Colon (tissue), 2 donors: ENCODE results near the gene LDB3.
"Not testable (repeated sequence)": the region's sequence is repeated elsewhere in the genome, so short reads cannot be mapped to it uniquely, and the experiment has no call there.

Experiments
- FAIRE-seq: peaks from 2 replicates; lab custom pipeline; 2012; peaks lifted over from hg19 to GRCh38; lab: Jason Lieb, UNC
- donor health status: control.
- donor health status: control.

LDB3 gene

DNA sequence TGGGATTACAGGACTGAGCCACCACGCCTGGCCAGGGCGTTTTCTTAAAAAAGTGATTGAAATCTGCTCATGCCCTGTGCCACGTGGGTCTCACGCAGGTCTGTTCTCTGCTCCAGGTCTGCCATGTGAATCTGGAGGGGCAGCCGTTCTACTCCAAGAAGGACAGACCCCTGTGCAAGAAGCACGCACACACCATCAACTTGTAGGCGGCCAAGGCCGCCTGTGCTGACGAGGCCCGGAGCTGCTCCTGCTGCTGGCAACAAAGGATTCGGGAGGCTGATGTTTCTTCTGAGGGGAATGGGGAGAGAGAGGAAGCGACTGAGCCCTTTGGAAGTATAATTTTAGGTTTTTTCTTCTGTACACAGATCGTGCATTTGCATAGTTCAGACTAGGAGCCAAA is 64.5 kb downstream of the LDB3 start:
- FAIRE-seq: no peak

DNA sequence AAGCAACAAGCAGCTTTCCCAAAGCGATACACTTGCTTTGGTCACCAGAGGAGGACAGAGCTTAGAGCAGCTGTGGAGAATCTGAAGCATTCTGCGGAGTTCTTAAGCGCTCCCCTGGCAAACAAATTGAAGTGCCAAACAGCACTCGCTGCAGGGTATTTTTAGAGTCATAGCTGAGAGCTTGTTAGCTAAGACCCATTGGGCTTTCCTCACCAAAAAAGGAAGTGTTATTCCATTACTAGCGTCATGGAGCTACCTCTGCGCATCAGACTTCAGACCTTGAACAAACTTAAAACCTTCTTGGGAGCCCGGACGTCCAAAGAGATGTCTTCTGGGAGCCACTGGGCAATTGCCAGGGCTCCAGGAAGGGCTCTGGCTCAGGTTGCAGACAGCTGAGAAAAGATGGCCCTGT is 65.0 kb downstream of the LDB3 start:
- no peak for FAIRE-seq

DNA sequence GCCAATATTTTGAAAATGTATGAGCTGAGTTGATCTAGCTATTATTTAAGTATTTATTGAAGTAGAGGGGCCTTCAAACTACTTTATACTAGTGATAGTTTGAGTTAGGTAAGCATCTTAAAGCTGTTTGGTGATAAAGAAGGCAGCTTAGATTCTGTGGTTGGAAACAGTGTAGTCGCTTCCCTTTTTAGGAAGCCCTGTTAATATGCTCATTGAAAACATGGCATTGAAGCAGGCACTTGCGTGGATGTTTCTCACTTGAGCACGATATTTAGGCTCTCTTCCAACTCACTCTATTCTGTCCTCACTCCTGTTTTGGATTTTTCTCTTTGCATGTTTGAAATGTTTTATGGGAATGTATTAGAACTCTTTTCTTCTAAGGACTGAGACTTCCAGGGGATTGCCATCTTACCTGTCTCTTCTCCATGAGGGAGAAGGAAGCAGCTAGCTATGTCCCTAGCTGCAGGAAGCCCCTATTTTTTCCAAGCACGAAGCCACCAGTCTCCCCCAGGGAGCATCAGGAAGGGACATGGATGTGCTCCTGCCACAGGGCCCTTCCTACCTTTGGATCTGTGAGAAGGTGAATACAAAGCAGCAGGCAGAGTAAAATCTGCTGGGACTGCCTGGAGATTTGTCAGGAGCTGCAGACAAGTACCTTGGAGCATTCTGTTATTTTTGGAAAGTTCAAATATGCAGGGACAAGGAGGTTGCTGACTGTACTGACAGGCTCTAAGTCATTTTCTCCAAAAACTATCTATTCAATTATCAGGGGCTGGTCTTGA is 66.1 kb downstream of the LDB3 start:
- FAIRE-seq: no peak

DNA sequence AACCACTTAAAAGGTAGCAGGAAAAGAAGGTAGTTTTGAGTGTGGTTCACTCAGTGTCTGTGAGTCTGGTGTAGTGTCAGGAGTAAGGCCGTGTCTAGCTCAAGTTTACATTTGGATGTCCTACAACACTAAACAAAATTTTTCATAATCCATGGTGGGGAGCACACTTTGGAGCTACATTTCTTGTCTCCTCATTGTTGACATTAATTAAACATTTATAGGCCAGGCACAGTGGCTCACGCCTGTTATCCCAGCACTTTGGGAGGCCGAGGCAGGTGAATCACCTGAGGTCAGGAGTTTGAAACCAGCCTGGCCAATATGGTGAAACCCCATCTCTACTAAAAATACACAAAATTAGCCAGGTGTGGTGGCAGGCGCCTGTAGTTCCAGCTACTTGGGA is 67.0 kb downstream of the LDB3 start:
- not testable (repeated sequence) for FAIRE-seq

DNA sequence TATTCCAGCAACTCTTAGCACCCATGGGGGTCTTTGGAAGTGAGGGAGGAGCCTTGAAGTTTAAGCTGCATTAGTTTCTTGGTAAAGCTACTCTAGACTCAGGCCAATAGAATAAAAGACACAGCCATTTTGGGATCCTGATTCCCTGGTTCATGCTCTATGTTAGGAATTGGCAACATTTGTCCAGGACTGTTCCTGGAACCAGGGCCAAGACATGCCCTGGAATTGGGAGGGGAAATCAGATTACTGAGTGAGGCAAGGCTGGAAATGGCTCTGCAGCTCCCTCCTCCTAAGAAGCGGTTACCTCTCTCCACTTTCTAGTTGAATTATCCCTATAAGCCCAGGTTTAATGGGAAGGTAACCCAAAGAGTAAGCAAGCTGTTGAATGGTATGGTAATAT is 73.9 kb downstream of the LDB3 start:
- no peak for FAIRE-seq

DNA sequence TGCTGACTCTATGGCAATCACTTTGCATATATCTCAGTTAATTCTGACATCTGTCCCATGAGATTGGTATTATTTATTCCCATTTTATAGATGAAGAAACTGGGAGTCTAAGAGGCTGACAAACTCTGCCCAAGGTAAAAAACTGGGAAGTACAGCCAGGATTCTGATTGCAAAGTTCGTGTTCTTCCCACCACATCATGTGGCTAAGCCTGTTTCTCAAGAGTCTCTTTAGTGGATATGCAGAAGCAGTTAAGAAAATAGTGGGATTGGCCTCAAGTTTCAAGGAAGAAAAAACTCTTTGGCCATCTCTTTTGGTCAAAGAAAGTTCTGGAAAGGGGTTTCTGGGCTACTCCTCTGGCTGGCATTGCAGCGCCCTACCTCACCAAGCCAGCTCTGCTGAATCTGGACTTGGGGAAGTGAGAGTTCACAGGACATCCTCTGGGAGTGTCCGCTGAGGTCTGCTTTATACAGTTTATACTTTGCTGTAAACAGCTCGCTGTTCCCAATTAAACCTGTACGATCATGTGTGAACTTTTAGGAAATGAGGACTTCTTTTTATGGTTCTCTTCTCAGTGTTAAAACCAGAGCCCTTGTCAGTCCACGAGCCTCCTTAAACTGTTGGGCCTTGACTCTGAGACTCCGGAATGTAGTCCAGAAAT is 75.9 kb downstream of the LDB3 start:
- FAIRE-seq: no peak

DNA sequence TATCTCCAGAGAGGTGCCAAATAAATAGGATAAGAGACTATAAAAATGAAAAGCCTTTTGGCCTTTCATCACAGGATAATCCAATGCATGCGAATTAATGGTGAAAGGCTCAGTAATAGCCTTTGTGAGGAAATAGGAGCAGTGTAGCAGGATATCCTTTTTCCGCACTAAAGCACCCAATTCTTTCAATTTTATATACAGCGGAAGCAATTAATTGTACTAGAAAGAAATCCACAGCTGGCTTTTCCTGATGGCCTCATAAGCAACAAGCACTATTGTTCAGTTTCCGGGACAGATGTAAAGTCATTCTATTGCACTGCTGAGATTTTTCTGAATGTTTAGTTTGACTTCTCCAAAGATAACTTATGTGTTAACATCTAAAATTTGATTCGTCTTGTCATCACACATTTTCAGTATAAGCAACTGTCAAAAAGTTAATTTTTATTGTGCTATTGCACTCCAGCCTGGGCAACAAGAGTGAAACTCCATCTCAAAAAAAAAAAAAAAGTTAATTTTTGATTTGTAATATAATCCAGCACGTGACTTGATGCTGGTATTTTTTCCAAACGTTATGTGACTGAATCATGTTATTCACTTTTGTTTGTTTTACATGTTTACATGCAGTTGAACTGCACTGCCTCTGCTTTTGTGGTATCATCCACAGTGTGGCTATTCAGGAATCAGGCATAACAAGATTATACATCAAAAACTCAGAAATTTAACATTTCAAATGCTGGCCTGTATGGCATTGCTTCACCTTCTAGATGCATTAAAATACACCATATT is 79.7 kb downstream of the LDB3 start:
- FAIRE-seq: no peak

DNA sequence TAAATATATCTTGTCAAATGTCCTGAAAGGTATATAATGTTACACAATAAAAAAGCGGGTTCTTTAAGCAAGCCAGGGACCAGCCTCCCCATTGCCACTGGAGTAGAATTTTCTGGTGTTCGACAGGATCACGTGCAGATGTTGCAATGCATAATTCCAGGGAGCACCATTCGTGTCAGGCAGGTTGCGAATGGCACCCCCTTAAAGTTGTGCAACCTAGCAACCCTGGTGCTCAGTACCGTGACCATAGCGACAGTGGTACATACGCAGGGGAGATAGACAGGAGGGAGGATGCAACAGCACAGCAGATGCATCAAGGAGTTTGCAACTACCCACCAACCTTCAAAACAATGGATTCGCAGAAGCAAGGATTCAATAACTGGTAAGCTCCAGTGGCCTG is 81.5 kb downstream of the LDB3 start:
- FAIRE-seq: no peak

DNA sequence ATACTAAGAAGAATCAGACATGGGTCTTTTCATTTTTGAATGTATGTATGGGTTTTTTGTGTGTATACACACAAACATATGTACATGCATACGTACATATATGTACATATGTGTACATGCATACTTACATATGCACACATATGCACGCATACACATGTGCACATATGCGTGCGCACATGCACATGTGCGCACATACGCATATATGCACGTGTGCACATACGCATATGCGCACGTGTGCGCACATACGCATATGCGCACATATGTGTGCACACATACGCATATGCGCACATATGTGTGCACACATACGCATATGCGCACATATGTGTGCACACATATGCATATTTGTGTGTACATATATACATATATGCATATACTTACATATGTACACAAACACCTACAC is 83.2 kb downstream of the LDB3 start:
- FAIRE-seq: no peak

DNA sequence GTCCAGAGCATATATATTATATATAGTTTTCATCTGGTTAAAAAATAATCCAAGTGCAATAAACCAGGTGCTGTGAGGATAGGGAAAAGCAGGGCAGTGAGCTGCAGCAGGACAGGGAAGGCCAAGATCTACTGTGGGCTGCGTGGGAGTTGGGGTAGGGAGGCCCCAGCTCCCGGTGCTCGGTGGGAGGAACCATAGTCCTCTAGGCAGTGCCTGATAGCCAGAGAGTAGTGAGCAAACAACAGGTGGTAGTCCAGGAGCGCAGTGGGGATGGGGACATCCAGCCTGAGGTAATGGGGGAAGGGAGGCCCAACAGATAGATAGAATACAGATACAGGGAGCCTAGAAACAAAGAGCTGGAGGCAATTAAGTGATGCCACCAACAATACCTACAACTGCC is 84.0 kb downstream of the LDB3 start:
- FAIRE-seq: no peak

DNA sequence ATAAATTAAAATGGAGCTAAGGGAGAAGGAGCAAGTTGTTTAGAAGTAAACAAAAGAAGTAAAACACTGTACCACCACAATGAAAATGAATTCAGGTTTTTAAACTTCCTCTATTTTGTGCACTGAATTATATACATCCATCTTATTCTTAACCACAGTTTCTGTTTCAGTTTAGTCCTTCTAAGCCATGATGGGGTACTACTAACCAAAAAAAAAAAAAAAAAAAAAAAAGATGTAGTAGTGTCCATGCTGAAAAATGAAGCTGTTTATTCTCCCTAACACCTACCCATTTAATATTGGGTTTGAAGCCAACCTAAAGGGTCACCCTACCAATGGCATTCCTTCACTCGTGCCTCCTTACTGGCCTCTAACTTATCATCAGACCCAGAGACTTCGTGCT is 84.7 kb downstream of the LDB3 start:
- no peak for FAIRE-seq

DNA sequence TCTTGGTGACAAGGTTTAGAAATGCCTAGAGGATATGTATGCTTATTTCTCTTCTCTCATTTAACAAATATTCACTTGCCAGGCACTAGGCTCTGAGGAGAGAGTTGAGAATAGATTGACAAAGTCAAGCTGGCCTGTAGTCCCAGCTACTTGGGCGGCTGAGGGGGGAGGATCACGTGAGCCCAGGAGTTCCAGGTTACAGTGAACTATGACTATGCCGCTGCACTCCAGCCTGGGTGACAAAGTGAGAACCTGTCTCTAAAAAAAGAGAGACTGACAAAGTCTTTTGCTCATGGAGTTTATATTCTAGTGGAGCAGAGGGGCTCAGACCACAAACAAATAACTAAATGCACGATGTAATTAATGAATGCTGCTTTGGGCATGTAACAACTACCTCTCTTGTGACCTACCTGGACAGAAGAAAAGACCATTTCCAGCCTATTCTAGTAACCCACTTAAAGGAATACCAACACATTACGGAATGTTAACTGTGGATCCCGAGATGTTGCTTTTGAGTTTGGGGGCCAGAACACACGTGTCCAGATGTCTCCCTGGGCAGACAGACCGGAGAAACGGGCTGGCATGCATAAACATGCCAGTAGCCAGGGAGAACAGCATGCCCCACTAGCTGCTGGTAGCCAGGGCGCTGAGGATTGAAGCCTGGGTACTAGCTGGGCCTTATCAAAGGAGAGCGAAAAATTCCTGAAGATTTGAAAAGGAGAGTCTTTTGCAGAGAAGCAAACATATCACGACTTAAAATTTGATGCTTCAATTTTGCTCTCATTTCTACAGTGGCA is 85.5 kb downstream of the LDB3 start:
- FAIRE-seq: no peak

DNA sequence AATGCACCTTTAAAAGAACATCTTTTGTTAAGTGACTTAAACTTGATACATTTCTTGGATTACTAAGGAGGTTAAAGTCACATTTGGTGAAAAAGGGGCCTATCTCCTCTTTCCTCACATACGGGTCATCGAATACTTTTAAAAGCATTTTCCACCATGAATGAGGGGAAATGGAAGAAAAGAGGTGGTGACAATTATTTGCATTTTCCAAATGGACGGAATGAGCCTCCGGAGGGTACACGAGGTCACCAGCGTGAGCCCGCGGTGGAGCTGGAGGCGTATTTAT is 87.1 kb downstream of the LDB3 start:
- FAIRE-seq: no peak

DNA sequence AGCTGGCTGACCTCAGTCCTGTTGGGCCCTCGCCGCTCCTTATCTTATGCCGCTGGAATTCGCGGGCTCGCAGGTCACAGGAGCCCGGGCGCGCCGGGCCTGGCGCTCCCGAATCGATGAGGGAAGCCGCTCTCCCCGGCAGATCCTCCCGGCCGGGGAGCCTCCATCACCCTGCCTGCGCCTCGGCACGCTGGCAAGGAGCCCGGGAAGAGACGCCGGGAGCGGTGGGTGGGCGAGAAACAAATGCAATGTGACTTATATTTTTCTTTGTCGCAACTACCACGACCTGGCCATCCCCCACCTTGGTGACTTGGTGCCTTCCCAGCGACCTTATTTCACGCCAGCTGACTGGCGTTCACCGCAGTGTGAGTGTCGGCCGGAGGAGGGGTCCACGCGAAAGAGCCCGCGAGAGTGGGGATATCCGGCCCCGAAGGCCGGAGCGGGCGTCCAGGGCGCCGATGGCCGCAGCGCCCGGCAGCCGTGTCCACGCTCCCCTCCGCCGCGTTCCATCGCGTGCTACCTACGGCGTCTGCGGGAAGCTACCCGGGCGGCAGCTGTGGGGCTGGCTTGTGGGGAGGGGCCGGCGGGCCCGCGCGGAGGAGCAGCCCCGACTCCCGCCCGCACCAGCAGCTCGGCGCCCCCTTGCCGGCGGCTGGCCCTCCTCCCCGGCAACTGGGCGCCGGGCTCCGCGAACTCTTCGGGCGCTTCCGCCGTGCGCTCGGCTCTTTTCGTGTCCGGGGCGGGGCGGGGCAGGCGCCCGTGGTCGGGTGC is 87.6 kb downstream of the LDB3 start:
- no peak for FAIRE-seq

DNA sequence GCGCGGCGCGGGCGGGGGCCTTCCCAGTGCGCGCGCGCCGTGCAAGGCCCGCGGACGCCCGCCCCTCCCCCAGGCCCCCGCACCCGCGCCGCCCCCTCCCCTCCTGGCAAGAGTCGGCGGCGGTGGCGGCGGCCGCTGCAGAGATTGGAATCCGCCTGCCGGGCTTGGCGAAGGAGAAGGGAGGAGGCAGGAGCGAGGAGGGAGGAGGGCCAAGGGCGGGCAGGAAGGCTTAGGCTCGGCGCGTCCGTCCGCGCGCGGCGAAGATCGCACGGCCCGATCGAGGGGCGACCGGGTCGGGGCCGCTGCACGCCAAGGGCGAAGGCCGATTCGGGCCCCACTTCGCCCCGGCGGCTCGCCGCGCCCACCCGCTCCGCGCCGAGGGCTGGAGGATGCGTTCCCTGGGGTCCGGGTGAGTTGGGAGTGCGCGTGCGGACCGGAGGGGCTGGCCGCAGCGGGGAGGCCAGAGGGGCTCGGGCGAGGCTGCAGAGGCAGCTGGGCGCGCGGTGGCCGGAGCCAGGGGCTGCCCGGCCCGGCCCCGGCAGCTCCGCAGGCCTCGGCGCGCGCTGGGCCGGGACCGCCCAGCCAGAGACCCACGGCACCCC is 88.3 kb downstream of the LDB3 start, which contains the start of gene BMPR1A:
Gene BMPR1A (plus strand): TSS at position 109 of the 602 bp plus-strand sequence. CDS start 119,400 bp downstream, outside the sequence.
- no peak for FAIRE-seq

DNA sequence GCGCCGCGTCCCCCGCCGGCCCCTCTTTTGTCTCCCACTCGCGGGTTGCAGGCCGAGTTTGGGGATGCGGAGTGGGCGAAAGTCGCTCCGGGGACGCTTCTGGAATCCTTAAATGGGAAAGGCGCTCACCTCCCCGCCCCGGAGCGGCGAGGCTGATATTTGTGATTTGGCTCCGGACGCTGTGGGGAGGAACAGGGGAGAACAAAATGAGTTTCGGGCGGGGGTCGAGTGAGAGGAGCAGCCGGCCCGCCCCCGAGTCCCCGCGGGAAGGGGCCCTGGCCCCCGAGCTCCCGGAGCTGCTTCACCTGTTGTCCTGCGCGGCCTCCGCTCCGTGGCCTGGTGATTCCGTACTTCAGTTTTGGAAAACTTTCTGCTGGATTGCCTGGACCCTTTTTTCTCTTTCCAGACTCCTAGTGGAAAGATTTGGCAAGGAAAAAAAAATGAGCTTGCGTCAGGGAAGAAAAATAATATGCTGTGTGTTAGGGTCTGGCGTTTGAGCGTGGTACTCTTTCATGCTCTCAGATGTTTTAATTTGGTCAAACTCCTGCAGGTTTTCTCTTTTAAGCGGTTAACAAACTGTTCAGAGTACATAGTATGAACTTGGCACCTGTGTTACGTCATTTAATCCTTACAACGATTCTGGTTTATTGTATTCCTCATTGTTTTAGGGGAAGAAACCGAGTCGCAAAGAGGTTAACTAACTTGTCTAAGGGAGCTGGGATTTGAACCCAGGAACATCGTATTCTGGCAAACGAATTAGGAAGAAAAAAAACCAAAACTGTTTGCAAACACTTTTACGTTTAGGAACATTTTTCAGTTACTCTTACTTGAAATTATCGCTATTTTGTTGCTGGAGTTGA is 89.0 kb downstream of the LDB3 start:
- FAIRE-seq: no peak

DNA sequence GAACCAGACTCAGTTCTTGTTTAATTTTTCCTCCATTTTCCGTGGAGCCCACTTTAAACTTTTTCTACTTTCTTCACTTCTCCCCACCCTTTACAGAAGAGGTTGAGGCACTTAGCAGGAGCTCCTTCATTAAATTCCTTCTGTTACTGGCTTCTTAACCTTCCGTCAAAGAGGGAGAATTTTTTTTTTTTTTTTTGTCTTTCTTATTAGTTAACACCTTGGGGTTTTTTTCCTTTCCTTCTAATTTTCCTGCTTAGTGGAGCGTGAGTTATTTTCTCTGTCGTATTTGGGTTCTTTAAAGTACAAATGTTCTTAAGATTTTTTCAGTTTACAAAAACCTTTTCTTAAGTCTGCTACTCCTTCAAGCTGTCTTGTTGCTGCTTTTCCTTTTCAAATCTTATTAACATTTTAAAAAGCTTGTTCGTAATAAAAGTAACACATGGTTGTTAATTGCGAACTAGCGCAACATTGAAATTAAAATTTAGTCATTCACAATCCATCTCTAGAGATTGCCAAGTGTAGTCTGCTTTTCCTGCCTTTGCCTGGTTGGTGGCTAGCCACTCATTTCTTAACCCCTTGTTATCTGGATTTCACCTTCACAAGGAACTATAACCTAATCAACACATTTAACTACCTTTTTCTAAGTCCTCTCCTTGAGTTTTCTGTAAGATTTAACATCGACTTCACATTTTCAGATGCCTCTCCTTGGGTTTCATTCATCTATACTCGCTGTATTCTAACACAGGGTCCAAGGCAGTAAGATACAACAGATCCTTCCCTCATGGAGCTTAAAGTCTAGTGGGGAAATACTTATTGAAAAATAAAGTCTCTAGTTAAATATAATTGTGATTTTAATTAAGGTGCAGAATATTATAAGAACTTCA is 90.1 kb downstream of the LDB3 start:
- no peak for FAIRE-seq

DNA sequence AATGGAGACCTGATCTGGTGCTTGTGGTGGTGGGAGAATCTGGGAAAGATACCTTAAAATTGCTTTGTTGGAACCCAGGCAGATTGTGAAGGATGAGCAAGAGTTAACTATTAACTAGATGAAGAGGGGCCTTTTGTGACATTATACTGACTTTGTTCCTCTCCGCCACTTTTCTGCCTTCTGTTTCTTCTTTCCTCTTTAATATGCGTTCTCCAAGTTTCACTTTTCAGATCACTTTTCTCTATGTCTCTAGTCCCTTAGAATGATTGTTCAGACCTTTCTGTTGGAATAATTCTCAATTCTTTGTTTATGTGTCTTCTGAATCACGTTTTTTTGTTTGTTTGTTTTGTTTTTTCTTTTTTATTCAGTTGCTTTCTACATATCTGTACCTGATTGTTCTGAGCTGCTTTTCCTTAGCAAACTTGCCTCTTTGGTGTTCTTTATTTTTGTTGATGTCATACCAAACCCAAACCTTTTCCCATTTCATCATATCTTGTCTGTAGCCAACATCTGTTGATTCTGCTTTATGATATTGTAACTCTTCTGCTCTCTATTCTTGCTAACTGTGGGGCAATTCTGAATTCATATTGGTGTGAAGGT is 90.9 kb downstream of the LDB3 start:
- FAIRE-seq: no peak

DNA sequence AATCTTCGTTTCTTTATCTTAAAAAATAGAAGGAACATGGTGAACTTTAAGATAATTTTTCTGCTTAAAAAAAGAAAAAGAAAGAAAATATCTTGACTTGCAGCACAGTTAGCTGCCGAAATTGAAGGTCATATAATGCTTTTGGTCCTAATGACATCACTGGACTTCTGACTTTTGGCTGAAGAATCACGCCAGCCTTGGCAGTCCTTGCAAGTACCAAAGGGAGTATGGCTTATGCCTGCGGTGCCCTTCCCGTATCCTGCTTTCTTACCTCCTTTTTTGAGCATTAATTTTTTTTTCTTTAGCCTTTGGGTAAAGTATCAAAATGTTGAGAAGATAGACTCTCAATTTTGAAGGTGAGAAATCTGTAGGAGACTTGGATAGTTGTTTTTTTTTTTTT is 95.1 kb downstream of the LDB3 start:
- no peak for FAIRE-seq
